ENCODE data around the gene PHKA2.
"Not testable (repeated sequence)": the region's sequence is repeated elsewhere in the genome, so short reads cannot be mapped to it uniquely, and the experiment has no call there.

- not testable (repeated sequence) for TF ChIP-seq SMC3 (IDR thresholded peaks at IDR 0.05; ENCODE audit: low read depth, low read length); CTCF (conservative IDR thresholded peaks at IDR 0.05; ENCODE audit: low read depth, low read length); RAD21 (IDR thresholded peaks at IDR 0.05; ENCODE audit: low read length); USF2 (IDR thresholded peaks at IDR 0.05; ENCODE audit: low read depth, low read length); MXI1 (IDR thresholded peaks at IDR 0.05; ENCODE audit: borderline replicate concordance, low read depth, low read length); POLR2A (IDR thresholded peaks at IDR 0.05; ENCODE audit: low read depth, low read length); MAZ (IDR thresholded peaks at IDR 0.05; ENCODE audit: borderline replicate concordance, low read depth, low read length); RCOR1 (IDR thresholded peaks at IDR 0.05; ENCODE audit: insufficient replicate concordance, low read length); BHLHE40 (IDR thresholded peaks at IDR 0.05; ENCODE audit: low read depth, low read length)
These were observed 32.7 kb upstream of the PHKA2 start for GRCh38 chrX:19016614-19017013.
